HG02678 (cell line): Measurements from ENCODE around the gene PDCD1LG2.
A peak's percentile ranks its signal among the peaks of the same experiment; 100 is the strongest.
"Not testable (repeated sequence)": the region's sequence is repeated elsewhere in the genome, so short reads cannot be mapped to it uniquely, and the experiment has no call there.

ENCODE experiments used
- ATAC-seq: cut with Tn5 transposase; IDR thresholded peaks from one replicate; pipeline ENCODE4 v1.9.1; 2021; ENCODE audit warnings: mild to moderate bottlenecking, moderate library complexity; ENCODE audit not compliant: unreplicated experiment

Gene PDCD1LG2

DNA sequence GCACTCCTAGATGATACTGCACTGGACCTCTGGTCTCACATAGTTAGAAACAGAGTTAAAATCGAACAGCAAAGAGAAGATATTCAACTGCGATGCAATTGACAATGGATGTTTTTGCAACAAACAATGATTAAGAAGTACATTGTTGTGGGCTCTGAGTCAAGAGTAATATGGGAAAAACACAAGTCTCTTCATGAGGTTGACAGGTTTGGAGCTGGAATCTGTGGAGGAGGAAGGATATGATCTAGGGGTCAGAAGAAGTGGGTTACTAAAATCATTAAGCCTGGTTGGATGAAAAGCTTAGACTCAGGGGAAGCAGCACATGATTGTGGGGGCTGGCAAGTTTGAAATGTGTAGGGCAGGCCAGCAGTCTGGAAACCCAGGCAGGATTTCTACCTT, 53.1 kb downstream of the PDCD1LG2 start:
- no peak for ATAC-seq

DNA sequence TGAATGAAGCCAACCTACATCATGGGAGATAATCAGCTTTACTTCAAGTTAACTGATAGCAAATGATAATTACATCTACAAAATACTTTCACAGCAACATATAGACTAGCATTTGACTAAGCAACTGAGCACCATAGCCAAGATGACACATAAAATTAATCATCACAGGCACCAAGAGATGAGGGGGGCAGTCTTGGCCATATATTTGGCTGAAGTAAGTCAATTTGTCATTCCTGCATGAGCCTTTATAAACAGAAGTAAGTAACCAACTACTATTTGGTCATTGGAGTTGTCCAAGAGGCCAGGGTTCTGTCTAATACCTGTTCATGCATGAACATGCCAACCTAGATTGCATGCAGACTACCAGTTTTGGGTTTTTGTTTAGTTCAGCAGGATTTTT, 53.6 kb downstream of the PDCD1LG2 start:
- no peak for ATAC-seq

DNA sequence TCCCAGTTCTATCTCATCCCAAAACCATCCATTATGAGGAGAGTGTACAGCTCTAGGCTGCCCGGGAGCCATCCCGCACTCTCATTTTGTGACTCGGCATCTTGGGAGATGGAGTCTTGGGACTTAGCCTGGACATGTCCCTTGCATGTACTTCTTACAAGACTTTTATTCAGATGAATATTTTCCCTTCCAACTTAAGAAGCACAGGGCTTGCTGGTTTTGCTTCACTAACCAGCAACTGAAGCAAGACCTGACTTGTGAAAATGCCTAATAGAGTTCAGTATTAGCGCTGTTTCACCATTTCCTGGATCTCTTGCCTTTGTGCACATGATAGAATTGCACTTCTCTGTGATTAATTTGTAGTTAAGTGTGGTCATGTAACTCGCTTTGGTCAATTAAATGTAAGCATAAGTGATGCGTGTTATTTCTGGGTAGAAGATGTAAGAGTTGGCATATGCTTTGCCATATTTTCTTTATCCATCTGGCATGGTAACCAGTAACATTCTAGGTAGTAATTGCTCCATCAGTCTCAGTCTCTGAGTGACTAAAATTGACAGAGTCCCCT, 55.8 kb downstream of the PDCD1LG2 start:
- no peak for ATAC-seq

DNA sequence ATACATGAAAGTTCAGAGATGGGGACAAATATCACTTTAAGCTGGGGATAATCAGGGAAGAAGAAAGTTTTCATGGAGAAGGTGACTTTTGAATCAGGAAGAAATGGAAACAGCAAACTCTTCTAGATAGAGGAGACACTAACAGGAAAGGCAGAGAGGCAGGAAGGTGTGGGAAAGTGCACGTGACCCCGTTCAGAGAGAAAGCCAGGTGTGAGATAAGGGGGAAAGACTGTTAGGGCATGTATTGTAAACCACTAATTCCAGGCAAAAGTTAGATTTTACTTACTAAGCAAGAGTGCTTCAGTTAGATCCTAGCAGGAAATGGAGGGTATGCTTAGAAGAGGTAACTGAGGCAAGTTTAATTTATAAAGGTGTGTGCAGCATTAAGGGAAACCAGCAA, 58.5 kb downstream of the PDCD1LG2 start:
- no peak for ATAC-seq

DNA sequence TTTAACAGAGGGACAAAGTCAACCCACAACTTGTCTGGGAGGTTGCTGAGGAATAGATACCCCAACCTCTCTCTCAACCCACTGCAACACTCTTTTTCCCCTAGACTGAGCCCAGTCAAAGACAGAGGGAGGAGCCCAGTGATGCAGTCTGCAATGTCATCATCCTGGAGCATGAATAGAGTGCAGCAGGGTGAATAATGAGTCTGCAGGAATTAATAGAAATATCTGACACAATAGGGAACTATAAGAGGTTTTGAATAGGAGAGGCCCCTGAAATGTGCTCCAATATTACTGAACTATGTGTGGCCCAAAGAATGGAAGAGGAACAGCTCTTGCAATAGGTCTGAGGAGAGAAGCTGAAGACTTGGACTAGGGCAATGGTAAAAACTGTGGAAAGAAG, 59.1 kb downstream of the PDCD1LG2 start:
- no peak for ATAC-seq

DNA sequence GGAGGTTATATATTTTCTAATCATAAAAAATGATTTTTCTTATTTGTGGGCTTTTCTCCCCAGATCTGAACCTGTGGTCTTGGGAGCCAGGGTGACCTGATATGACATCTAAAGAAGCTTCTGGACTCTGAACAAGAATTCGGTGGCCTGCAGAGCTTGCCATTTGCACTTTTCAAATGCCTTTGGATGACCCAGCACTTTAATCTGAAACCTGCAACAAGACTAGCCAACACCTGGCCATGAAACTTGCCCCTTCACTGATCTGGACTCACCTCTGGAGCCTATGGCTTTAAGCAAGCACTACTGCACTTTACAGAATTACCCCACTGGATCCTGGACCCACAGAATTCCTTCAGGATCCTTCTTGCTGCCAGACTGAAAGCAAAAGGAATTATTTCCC, 59.6 kb downstream of the PDCD1LG2 start:
- ATAC-seq, result no peak

DNA sequence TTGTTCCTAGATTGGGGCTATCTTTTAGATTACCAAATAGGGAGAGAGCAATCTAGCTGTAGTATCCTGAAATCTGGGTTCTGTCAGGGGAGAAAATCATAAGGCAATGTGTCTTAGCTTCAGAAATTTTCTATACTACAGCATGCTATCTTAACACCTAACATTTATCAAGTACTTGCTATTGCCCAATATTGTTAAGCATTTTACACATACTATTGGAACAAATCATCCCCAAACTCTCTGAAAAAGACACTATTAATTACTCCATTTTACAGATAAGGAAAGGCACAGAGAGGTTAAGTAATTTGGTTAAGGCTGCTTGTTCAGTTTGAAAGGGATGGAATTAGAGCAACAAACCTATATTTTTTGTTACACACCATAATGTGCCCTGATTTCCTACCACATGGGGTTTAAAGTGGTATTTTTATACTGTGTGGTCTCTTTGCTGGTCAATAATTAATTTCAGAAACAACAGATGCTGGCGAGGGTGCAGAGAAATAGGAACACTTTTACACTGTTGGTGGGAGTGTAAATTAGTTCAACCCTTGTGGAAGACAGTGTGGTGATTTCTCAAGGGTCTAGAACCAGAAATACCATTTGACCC, 61.4 kb downstream of the PDCD1LG2 start:
- ATAC-seq, result peak; percentile 58

DNA sequence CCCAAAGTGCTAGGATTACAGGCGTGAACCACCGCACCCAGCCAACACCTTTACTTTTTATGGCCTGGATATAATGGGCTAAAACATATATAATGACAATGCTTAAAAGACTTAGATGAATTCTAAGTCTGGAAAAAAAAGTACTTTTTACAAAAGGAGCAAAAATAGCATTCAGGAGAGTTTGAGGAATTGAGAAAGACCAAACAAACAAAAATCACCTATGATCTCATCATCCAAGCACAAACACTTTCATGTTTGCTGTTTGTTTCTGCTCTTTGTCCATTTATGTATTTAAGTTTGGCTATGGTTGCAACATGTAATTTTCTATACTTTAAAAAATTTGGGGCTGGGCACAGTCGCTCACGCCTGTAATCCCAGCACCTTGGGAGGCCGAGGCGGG, 63.8 kb downstream of the PDCD1LG2 start:
- ATAC-seq, result no peak

DNA sequence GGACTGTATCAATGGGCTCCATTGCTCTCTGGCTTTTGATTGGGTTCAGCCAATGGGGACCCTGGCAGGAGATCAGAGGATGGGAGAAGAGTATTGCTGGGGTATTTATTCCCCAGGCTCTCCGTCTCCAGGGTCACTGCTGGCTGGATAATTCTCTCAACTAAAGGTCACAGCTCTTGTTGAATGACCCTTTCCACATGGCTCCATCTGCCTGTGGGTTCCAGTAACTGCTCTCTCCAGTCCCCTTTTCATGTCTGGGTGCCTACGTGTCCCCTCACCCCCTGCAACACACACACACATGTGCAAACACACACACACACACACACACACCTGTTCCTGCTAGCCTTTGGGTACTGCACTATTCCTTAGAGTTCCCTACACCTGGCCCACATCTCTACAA, 64.7 kb downstream of the PDCD1LG2 start:
- ATAC-seq, result no peak

DNA sequence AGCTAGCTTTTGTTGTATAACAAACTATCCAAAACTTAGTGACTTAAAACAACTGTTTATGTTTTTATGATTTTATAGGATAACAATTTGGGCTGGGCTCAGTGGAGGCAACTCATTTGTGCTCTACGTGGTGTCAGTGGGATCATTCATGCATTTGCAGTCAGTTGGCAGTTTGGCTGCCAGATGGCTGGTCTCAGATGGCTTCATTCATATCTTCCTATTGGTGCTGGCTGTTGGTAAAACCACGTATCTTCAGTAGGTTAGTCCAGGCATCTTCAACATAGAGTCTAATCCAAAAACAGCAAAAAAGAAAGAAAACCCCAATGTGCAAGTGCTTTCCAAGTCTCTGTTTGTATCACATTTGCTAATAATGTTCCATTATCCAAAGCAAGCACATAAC, 66.9 kb downstream of the PDCD1LG2 start:
- no peak for ATAC-seq

DNA sequence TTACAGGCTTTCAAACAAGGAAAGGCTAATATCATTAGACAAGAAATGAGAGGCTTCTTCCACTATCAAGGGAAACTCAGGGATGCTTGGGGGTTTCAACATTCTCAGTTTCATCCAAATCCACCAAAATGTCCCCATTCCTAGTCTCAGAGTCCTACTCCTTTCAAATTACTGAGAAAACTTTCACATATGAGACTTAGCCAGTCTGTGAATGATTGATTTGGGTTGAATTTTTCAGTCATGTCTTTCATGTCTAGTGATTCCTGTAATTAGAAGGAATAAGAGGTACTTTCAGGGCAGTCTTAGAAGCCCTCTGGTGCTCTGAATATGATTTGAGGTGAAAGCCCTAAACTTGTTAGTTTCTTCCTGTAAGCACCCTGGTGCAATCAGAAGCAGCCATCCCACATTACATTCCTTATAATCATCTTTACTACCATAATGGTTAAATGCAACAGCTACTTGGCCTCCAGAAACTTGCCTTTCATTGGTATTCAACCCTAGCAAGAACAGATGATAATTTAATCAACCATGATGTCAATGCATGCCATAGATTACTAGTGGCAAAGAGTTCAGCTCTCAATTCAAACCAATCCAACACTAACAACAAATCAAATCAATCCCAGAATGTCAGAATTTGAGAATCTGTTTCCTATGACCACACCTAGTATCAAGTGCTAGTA, 67.8 kb downstream of the PDCD1LG2 start:
- no peak for ATAC-seq

DNA sequence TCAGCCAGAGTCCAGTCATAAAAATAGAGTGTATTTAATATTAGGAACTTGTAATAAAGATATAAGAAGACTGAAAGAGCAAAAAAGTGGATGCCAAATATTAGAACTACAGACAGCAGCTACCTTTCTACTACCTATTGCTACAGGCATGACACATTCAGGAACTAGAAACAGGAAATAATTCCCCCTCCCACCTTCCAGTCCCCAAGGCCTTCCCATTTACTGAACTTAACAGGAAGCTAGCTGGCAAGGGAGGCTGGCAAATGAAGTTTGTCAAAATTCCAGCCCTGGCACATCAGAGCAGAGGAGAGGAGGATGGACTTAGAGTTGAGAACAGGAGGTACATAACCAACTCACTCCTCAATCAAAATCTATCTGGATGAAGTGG, 68.4 kb downstream of the PDCD1LG2 start:
- no peak for ATAC-seq

DNA sequence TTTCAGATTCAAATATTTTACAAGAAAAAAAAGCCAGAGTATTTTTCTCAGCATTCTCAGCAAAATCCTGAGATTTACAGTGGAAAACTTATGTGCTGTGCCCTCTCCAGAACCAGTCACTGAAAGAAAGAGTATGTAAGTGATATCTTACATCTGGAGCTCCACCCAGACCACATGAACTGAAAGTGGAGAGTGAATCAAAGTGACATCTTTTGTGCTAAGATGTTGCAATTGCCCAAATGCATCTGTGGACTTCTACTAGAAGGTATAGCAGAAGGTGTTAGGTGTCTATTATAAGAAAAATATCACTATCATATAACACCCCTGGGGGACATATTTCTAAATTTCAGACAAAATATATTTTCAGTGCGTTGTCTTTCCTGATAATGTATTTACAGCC, 69.5 kb downstream of the PDCD1LG2 start:
- no peak for ATAC-seq

DNA sequence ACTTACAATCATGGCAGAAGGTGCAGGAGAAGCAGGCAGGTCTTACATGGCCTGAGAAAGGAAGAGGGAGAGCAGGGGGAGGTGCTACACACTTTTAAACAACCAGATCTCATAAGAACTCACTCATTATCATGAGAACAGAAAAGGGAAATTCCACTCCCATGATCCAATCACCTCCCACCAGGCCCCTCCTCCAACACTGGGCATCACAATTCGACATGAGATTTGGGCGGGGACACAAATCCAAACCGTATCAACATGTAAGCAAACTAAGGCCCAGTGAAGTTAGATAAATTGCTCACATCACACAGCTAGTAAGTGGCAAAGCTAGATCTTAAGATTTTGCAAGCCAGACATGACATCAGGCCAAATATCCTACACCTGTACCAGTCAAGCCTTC, 70.3 kb downstream of the PDCD1LG2 start:
- no peak for ATAC-seq

DNA sequence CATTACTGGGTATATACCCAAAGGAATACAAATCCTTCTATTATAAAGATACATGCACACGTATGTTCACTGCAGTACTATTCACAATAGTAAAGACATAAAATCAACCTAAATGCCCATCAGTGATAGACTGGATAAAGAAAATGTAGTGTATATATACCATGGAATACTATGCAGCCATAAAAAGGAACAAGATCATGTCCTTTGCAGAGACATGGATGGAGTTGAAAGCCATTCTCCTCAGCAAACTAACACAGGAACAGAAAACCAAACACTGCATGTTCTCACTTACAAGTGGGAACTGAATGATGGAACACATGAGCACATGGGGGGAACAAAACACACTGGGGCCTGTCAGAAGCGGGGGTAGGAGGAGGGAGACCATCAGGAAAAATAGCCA, 71.4 kb downstream of the PDCD1LG2 start:
- ATAC-seq, result not testable (repeated sequence)

DNA sequence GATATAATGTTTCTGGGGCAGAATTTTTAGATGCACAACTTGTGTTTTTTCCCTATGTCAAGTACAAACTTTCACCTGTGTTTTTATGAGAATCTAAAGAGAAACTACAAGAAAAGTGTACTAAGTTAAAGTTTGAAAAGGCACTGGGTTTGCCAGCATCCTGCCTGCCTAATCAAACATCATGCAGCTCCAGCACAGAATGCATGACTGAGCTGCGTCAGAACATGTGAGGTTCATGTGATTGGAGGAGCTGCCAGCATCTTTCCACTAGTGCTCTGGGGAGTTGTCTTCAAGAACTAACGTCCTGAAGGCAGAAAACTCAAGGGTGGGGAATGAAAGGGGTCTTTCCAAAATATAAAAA, 72.5 kb downstream of the PDCD1LG2 start:
- peak; percentile 53 for ATAC-seq

DNA sequence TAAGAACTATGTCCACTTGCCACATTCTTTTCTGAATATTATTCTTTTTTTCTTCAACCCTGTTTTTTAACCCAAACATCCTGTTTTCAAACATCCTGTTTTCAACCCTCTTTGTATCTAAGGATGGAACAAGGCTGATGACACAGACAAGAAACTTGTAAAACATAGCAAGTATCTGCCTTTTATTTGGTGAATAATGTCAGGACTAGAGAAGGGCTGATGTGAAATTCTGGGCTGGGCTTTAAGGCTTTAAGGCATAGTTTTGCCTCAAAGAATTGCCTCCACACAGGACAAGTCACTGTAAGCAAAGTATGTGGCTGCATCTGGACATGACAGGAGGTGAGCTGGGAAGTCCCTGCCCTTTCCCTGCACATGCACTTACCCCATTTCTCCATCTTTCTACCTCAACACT, 76.1 kb downstream of the PDCD1LG2 start:
- peak; percentile 41 for ATAC-seq

DNA sequence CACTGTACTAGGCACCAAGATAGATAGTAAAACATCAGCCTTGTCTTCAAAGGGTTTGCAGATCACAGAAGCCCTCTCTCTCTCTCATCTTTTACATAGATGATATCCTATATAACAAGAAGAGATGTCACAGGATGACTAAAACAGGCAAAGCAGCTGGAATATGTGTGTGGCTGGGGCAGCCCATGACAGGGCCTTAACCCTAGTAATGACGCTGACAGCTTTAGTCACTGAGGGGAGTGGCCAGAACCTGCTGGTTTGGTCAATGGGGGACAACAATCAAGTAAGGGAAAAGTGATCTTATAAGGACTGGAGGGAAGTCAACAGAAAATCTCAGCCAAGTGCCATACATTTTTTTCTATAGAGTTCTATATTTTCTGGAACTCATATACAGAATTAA, 76.7 kb downstream of the PDCD1LG2 start:
- no peak for ATAC-seq

DNA sequence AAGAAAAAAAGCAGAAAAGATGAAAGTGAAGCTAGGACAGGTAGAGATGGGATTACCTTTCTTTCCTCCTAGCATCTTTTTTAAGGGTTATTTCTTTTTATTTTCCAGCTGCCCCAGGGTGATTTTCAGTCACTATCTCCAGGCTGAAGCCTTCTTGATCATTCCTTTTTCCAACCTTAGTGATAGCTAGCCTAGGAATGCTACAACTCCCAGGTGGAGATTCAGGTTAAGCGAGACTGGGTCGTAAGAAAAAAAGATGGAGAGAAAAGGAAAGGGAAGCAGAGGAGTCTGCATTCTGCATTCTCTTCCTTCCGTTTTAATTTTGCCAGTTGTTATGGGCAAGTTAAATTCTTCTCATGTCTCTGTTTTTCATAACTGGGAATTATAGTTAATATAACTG, 81.9 kb downstream of the PDCD1LG2 start:
- no peak for ATAC-seq

DNA sequence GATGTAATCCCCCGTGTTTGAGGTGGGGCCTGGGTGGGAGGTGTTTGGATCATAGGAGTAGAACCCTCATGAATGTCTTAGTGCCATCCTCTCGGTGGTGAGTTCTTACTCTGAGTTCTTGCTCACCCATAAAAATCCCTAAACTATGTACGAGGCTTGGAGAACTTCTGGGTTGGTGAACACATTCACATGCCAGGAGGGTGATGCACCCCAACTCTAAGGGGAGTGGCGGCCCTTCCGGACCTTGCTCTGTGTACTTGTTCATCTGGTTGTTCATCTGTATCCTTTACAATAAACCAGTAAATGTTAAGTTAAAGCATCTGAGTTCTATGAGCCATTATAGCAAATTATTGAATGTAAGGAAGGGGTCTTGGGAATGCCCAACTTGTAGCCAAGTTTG, 82.6 kb downstream of the PDCD1LG2 start:
- no peak for ATAC-seq

DNA sequence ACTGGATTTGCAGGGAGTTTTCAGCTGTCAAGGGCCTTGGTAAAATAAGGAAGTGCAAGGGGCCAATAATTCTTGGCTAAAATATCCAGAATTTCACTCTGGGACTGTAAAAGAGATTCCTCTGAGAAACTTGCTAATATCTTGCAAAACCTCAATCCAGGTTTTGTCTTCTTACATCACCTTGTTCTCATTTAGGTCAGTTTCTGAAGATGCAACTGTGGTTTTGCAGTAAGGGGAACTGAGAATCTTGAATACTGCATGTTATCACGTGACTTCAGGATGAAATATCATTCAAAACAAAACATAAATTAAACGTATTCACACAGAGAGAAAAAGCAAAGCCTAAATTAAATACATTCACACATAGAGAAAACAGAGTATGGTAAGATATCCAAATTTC, 83.6 kb downstream of the PDCD1LG2 start:
- ATAC-seq, result peak; percentile 62

DNA sequence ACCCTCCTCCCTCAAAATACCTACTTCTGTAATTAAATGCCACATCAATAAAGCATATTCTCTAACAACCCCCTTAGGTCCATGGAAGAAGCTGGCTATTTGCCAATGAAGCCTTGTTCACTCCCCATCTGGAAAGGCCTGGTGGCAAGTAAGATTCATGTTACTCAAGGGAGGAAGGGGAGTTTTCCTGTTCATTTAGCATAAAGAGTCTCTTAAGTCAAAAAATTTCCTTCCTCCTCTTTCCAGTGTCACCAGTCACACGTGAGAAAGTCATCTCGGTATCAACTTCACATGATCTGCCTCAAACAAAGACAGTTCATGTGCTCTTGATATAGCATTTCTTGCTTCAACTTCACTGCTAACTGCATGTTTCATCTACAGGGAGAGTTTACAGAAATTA, 85.8 kb downstream of the PDCD1LG2 start:
- ATAC-seq, result no peak
